A549 (cell line): ENCODE results near the gene HHATL. TPM values are rescaled to one million over a fixed set of nuclear protein-coding genes. Genes with fewer than 3 reads are reported as not detected.
A peak's percentile ranks its signal among the peaks of the same experiment; 100 is the strongest.

Source experiments
- ATAC-seq, 2 experiments: fragments of 200-7000 bp in 1 of 2; fragments of >200 bp in 1 of 2; cut with Nextera tagmentation in 1 of 2; cut with Tn5 transposase in 1 of 2; 3 replicates each; pipeline versions ENCODE4 v1.8.0 to v1.9.1; 2018 to 2020; ENCODE audit warnings: mild to moderate bottlenecking in 1 of 2, moderate library complexity in 1 of 2
- CTCF ChIA-PET: fragments of 300-600 bp; sonication (Branson Sonifier 250); formaldehyde crosslinking; extraction: SDS; loops from one replicate; lab custom pipeline; 2021; ENCODE audit warnings: antibody characterized with exemption, inconsistent platforms; lab: Yijun Ruan, JAX
- POLR2A ChIA-PET: fragments of 350-600 bp; formaldehyde crosslinking; extraction: SDS; loops from one replicate; lab custom pipeline; 2021; ENCODE audit warnings: antibody characterized with exemption, inconsistent platforms; lab: Yijun Ruan, JAX
- DNase-seq, 2 experiments: peaks; one replicate each; pipeline versions ENCODE4 v3.0.0 to v3.0.0-alpha.2; 2011 to 2016; ENCODE audit warnings: low read depth in 1 of 2, low spot score in 1 of 2
- FAIRE-seq: peaks from 2 replicates; lab custom pipeline; 2011; peaks lifted over from hg19 to GRCh38; lab: Jason Lieb, UNC
- H3K27ac ChIP-seq, 2 experiments: fragments of >200 bp; sonication (Bioruptor Twin); formaldehyde crosslinking; 3 replicates each; pipeline ENCODE4 v1.5.1; 2016 to 2017
- H3K4me1 ChIP-seq: fragments of >200 bp; sonication (Bioruptor Twin); formaldehyde crosslinking; 3 replicates; pipeline ENCODE4 v1.6.1; 2016
- H3K4me2 ChIP-seq: fragments of >200 bp; sonication (Bioruptor Twin); formaldehyde crosslinking; 3 replicates; pipeline ENCODE4 v1.6.1; 2016
- H3K4me3 ChIP-seq: fragments of >200 bp; sonication (Bioruptor Twin); formaldehyde crosslinking; 3 replicates; pipeline ENCODE4 v1.5.1; 2016
- H3K9me3 ChIP-seq: fragments of >200 bp; sonication (Bioruptor Twin); formaldehyde crosslinking; 3 replicates; pipeline ENCODE4 v1.6.1; 2016
- ATOH8 ChIP-seq: fragments of 250-450 bp; sonication (Bioruptor Pico); IDR thresholded peaks from 2 replicates; pipeline ENCODE4 v1.5.0; 2020; ENCODE audit warnings: low read depth, mild to moderate bottlenecking, moderate library complexity
- CEBPB ChIP-seq, 2 experiments: fragments of >200 bp in 1 of 2; sonication (Bioruptor Twin) in 1 of 2; formaldehyde crosslinking in 1 of 2; IDR thresholded peaks; 2 replicates each; pipeline ENCODE4 v1.6.1; 2012 to 2016
- CHD2 ChIP-seq: fragments of 150-350 bp; IDR thresholded peaks from 2 replicates; pipeline ENCODE4 v1.6.1; 2014; ENCODE audit warnings: low read length; ENCODE audit not compliant: partially characterized antibody
- FOSL2 ChIP-seq, 2 experiments: fragments of 450-650 bp in 1 of 2; fragments of >200 bp in 1 of 2; sonication (Bioruptor Twin) in 1 of 2; formaldehyde crosslinking; IDR thresholded peaks; 2 replicates each; pipeline versions ENCODE4 v1.5.0 to v1.6.1; 2016 to 2020; ENCODE audit warnings: mild to moderate bottlenecking in 1 of 2, moderate library complexity in 1 of 2
- FOXS1 ChIP-seq: fragments of 250-450 bp; sonication (Bioruptor Pico); IDR thresholded peaks from 2 replicates; pipeline ENCODE4 v1.5.0; 2020; ENCODE audit warnings: mild to moderate bottlenecking, moderate library complexity
- HDAC2 ChIP-seq: fragments of 200-600 bp; sonication (generic); IDR thresholded peaks from 2 replicates; pipeline ENCODE4 v1.6.1; 2016
- HES2 ChIP-seq: fragments of >200 bp; sonication (Bioruptor Twin); formaldehyde crosslinking; IDR thresholded peaks from 2 replicates; pipeline ENCODE4 v1.6.1; 2016
- HOXB5 ChIP-seq: fragments of 250-450 bp; sonication (Bioruptor Pico); IDR thresholded peaks from 2 replicates; pipeline ENCODE4 v1.5.0; 2020; ENCODE audit warnings: mild to moderate bottlenecking, moderate library complexity
- JUN ChIP-seq, 2 experiments: fragments of >200 bp; sonication (Bioruptor Twin); formaldehyde crosslinking; IDR thresholded peaks; 2 replicates in 1 of 2; 3 replicates in 1 of 2; pipeline ENCODE4 v1.6.1; 2016 to 2017
- MAFK ChIP-seq: fragments of 450-650 bp; IDR thresholded peaks from 2 replicates; pipeline ENCODE4 v1.6.1; 2014; ENCODE audit not compliant: partially characterized antibody
- MYC ChIP-seq: IDR thresholded peaks from 2 replicates; pipeline ENCODE4 v1.6.1; 2012; ENCODE audit warnings: mild to moderate bottlenecking, inconsistent platforms, low read length, improper control_type of control experiment, borderline replicate concordance
- POLR2AphosphoS2 ChIP-seq: conservative IDR thresholded peaks from 2 replicates; pipeline ENCODE4 v1.6.1; 2012; ENCODE audit warnings: low read length, improper control_type of control experiment, inconsistent platforms
- REST ChIP-seq: fragments of 200-600 bp; sonication (generic); IDR thresholded peaks from 2 replicates; pipeline ENCODE4 v1.6.1; 2016; ENCODE audit warnings: antibody characterized with exemption, mild to moderate bottlenecking, moderate library complexity
- SMC3 ChIP-seq: fragments of >200 bp; sonication (Bioruptor Twin); formaldehyde crosslinking; IDR thresholded peaks from 3 replicates; pipeline ENCODE4 v1.6.1; 2018; ENCODE audit warnings: inconsistent platforms
- SREBF2 ChIP-seq: fragments of 450-650 bp; IDR thresholded peaks from 2 replicates; pipeline ENCODE4 v1.6.1; 2014; ENCODE audit warnings: mild to moderate bottlenecking, moderate library complexity
- ZC3H11A ChIP-seq: fragments of 450-650 bp; IDR thresholded peaks from 2 replicates; pipeline ENCODE4 v1.6.1; 2014; ENCODE audit warnings: antibody characterized with exemption, mild to moderate bottlenecking
- ZNF302 ChIP-seq: fragments of 250-450 bp; sonication (Bioruptor Pico); IDR thresholded peaks from 2 replicates; pipeline ENCODE4 v1.9.0; 2021; ENCODE audit warnings: inconsistent platforms, mild to moderate bottlenecking, moderate library complexity
- WGBS: methylation state at CpG from one replicate; pipeline ENCODE4 v1.1.6; 2017; ENCODE audit errors: missing lambda C conversion rate; 5-methylcytosine and 5-hydroxymethylcytosine counted together
- polyA plus RNA-seq, 4 experiments: library from polyadenylated mRNA; depleted of rRNA in 3 of 4; stranded (reverse); fragments of >200 nt; fragmentation: RNase III in 1 of 4; extraction: RNeasy Plus Mini Kit Qiagen cat#74134 plus additional on column Dnase treatment in 1 of 4; gene quantifications; 2 replicates in 3 of 4; 3 replicates in 1 of 4; pipeline ENCODE4 v1.2.3, GENCODE V29; 2011 to 2017

The HHATL gene
- polyA plus RNA-seq, 2 of the 4 experiments (the other 2 are of a cell fraction), result not detected

- no peak for TF ChIP-seq SMC3
These were observed 14.6 kb downstream of the HHATL start (continued) for GRCh38 chr3:42688016-42688415.

- Histone ChIP-seq H3K4me3 (no peak overlapping the region), H3K27ac (no peak overlapping the region), H3K4me2 (no peak overlapping the region), H3K9me3 (no peaks in the 10 kb centered on the region), H3K4me1 (peaks cover 9% of the 10 kb centered on the region; the same call in 1 of the 3 replicates)
- TF ChIP-seq HOXB5 (CRISPR knock-in tag), result no peak
- CTCF ChIA-PET, result interaction anchor here (0.6 kb wide), 1 partner anchor 30 kb away, joined by 3 read pairs; no protein-coding TSS in a partner anchor
- DNase-seq, result no peak
- 75% methylated on average over 7 of the region's 7 CpGs for WGBS
- no peak for FAIRE-seq
- POLR2A ChIA-PET, result no interaction called here
- ATAC-seq, result no peak
These were observed 15.6 kb downstream of the HHATL start for GRCh38 chr3:42686832-42687650.

- ChIA-PET POLR2A (no interaction called here), CTCF (no interaction called here)
- TF ChIP-seq SREBF2, result no peak
- no peak overlapping the region for H3K4me3 ChIP-seq
- no peak for DNase-seq
- 88% methylated on average over 57 of the region's 80 CpGs for WGBS
- no peak overlapping the region for H3K4me2 ChIP-seq
- no peak for FAIRE-seq
- H3K9me3 ChIP-seq, result no peaks in the 10 kb centered on the region
- no peak for ATAC-seq
- peaks cover 9% of the 10 kb centered on the region; the same call in 1 of the 3 replicates for H3K4me1 ChIP-seq
- no peak overlapping the region for H3K27ac ChIP-seq
These were observed 16.4 kb downstream of the HHATL start for GRCh38 chr3:42685891-42686820.

GRCh38 chr3:42685363-42685881 is 17.2 kb downstream of the HHATL start, which contains the start of gene KLHL40:
KLHL40 (plus strand) TSS chr3:42685537; CDS start chr3:42685619, 82 bp downstream.
- Histone ChIP-seq H3K4me3 (no peak within 1 kb of the TSS), H3K27ac (no peak within 1 kb of the TSS), H3K4me1 (peaks cover 9% of the 10 kb centered on the region; the same call in 1 of the 3 replicates), H3K9me3 (no peaks in the 10 kb centered on the region), H3K4me2 (peak within 1 kb of the TSS; percentile 37; the same call in 2 of the 3 replicates)
- 78% methylated on average over 10 of the region's 34 CpGs for WGBS
- ChIA-PET CTCF (interaction anchor here (1.1 kb wide), 1 partner anchor 72 kb away, joined by 3 read pairs; no protein-coding TSS in a partner anchor), POLR2A (no interaction called here)
- ATAC-seq (no peak), DNase-seq (no peak), FAIRE-seq (no peak)
- no peak for TF ChIP-seq HDAC2
- no peak for TF ChIP-seq ZNF302 (CRISPR knock-in tag)
- TF ChIP-seq CHD2, result no peak
- TF ChIP-seq FOSL2 (IDR thresholded peaks at IDR 0.05), result no peak
- no peak for TF ChIP-seq FOSL2 (CRISPR knock-in tag; IDR thresholded peaks at IDR 0.05)
- no peak for TF ChIP-seq MYC
- no peak for TF ChIP-seq ZC3H11A
- no peak for TF ChIP-seq POLR2AphosphoS2
- no peak for TF ChIP-seq REST
- TF ChIP-seq JUN (IDR thresholded peaks at IDR 0.05), result no peak
- no peak for TF ChIP-seq CEBPB (IDR thresholded peaks at IDR 0.05)
- TF ChIP-seq FOXS1 (CRISPR knock-in tag), result no peak
- no peak for TF ChIP-seq HES2
- TF ChIP-seq MAFK, result no peak
- no peak for TF ChIP-seq ATOH8
